Pulmonary artery endothelial cell (primary cell): ENCODE measurements around the gene PCBP3. TPM values are rescaled to one million over a fixed set of nuclear protein-coding genes. Genes with fewer than 3 reads are reported as not detected.

Experiments used
- DNase-seq: peaks from one replicate; pipeline ENCODE4 v3.0.0-alpha.2; 2011; ENCODE audit warnings: low read depth, low spot score
- total RNA-seq: library from RNA; depleted of rRNA; stranded (reverse); fragments of >200 nt; gene quantifications from 2 replicates; pipeline ENCODE4 v1.2.3, GENCODE V29; 2014

PCBP3 gene
- total RNA-seq, 1 donor from 2014 or later = 0.13 TPM

- peak; percentile 7 for DNase-seq
Measured at GRCh38 chr21:45923146-45923545, 279.6 kb downstream of the PCBP3 start.

- DNase-seq = no peak
Measured at GRCh38 chr21:45926281-45926680, 282.8 kb downstream of the PCBP3 start.

- DNase-seq = no peak
Measured at GRCh38 chr21:45927032-45927431, 283.5 kb downstream of the PCBP3 start.

DNA sequence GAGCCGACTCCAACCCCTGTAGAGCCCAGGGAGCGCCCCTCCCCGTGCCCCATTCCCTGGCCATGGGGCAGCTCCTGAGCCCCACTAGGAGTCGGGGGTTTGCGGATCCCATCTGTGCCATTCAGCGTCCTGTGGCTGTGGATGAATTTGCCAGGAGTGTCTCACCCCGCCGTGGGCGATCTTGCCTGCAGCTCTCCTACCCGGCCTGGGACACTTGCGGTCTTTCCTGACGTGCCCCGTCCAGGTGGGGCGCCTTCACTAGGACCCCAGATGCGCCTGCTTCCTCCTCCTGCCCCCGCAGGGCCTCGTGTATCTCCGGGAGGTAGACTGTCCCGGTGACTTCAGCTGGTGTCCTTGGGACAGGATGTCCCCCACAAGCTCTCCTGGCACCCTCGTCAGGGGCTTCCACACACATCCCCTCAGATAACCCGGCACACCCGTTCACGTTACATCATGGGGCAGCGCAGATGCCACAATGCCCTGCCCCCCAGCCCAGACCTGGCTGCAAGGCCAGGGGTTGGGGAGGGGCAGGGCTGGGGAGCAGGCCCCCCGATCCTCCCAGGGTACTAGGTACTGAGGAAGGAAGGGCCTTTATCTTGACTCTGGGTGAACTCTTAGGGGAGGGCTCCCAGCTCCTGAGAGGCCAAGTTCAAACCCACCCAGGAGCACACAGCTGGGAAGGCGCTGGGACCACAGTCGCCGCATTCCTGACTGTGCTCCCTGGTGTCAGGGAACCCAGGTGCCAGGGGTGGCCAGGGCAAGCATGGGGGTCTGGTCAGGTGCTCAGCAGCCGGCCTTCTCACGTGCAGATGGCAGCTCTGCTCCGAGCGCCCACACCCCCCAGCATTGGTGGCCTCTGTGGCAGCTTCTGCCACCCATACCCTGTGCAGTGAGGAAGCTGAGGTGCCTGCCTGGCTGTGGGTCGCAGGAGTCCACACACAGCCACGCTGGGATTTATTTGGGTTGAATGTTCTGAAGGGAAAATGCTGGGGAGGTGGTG lies 284.6 kb downstream of the PCBP3 start:
- DNase-seq = no peak

DNA sequence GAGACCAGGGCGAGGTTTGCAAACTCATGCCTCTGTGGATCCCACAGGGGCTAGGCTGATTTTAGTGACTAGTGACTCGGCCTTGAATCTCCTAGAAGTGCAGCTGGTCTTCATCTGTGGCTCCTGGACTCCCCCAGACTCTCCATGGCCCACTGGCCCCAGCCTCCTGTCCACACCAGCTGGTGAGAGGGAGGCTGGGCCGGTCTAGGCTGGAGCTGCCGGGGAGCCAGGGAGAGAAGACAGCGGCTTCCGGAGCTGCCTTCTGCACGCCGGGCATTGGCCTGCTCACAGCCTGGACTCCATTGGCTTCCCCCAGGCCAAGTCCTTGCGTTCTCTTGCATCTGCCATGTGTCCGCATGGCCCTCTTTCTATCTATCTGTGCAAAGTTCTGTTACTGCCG lies 285.9 kb downstream of the PCBP3 start:
- DNase-seq = no peak

GRCh38 chr21:45930231-45930760 lies 286.8 kb downstream of the PCBP3 start:
- no peak for DNase-seq

GRCh38 chr21:45930792-45931191 lies 287.3 kb downstream of the PCBP3 start:
- no peak for DNase-seq

DNA sequence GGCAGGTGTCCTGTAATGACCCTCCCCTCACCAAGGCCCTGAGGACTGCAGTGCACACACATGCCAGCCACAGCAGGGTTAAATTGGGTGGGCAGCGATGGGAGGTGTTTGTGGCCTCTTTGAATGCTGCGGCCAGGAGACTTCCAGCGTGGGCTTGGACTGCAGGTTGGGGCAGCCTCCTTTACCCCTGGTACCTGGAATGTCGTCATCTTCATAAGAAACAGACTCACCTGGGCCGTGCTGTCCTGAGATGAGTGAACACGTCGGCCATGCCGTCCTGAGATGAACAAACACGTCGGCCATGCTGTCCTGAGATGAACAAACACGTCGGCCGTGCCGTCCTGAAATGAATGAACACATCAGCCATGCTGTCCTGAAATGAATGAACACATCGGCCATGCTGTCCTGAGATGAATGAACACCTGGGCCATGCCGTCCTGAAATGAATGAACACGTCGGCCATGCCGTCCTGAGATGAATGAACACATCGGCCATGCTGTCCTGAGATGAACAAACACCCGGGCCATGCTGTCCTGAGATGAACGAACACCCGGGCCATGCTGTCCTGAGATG lies 288.0 kb downstream of the PCBP3 start:
- DNase-seq = no peak

DNA sequence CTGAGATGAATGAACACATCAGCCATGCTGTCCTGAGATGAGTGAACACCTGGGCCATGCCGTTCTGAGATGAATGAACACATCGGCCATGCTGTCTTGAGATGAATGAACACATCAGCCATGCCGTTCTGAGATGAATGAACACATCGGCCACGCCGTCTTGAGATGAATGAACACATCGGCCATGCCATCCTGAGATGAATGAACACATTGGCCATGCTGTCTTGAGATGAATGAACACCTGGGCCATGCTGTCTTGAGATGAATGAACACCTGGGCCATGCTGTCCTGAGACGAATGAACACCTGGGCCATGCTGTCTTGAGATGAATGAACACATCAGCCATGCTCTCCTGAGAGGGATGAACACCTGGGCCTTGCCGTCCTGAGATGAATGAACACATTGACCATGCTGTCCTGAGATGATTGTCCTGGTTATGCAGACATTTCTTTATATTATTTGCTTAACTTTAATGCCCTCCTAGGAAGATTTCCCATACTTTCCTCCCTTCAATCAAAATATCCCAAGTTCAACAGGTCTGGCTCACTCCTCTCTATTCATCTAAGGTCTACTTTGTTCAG lies 289.5 kb downstream of the PCBP3 start:
- DNase-seq = no peak

GRCh38 chr21:45934085-45934484 lies 290.6 kb downstream of the PCBP3 start:
- no peak for DNase-seq

GRCh38 chr21:45934554-45934953 lies 291.0 kb downstream of the PCBP3 start:
- DNase-seq = no peak

GRCh38 chr21:45935628-45936027 lies 292.1 kb downstream of the PCBP3 start:
- no peak for DNase-seq

GRCh38 chr21:45937721-45938452 lies 294.4 kb downstream of the PCBP3 start:
- no peak for DNase-seq

- DNase-seq = no peak
Measured at GRCh38 chr21:45938453-45938755, 294.9 kb downstream of the PCBP3 start.

DNA sequence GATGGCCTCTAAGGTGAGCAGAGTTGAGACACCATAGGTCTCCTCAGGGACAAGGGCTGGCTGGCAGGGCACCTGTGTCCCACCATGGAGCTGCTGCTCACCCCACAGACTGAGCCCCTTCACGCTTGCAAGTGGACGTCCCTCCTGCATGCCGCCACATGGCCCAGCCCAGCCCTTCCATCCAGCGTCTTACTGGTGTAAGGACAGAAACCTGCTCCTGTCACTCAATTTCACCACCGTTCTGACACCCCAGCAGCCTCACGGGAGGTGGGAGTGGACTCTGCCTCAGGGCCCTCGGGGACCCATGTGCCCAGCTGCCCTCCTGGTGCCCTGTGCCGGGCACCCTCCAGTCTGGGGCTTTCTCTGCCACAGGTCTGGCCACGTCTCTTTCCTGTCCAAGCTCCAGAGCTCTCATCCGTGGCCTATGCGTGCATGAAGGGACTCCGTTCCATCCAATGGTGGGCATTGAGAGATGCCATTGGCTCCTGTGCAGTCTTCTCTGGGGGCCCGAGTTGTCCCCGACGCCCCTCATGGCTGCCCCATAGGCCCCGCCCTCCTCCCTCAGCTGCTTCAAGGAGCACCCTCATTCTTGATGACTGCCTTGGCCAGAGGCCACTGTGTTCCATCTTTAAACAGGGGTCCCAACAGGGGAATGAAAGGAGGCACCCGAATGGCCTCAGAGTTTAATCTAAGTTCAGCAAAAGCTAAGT lies 295.4 kb downstream of the PCBP3 start:
- DNase-seq = no peak

- DNase-seq = no peak
Measured at GRCh38 chr21:45939521-45940045, 296.1 kb downstream of the PCBP3 start.

GRCh38 chr21:45940091-45940490 lies 296.6 kb downstream of the PCBP3 start:
- DNase-seq = no peak

- no peak for DNase-seq
Measured at GRCh38 chr21:45940621-45941337, 297.3 kb downstream of the PCBP3 start.

DNA sequence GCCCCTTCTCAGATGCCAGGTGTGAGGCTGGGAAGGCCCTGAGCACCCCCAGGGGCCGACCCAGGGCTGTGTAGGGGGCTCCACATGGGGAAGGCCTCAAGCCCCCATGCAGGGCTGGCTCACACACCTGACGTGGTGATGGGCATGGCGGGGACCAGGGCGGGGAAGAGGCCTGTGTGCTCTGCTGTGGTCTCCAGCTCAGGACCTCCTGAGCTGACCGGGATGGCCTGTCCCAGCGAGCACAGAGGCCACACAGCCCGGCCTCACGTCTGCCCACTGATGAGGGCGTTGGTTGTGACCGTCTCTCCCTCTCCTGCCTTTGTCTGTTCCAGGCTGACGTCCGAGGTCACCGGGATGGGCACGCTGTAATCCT lies 297.8 kb downstream of the PCBP3 start:
- DNase-seq = no peak
